Spleen (tissue), 11 donors: ENCODE data around the gene AGFG1. TPM values are rescaled to one million over a fixed set of nuclear protein-coding genes. Genes with fewer than 3 reads are reported as not detected.
A peak's percentile ranks its signal among the peaks of the same experiment; 100 is the strongest.

Experiments
- DNase-seq: peaks from one replicate; pipeline ENCODE4 v3.0.0-alpha.2; 2020
- H3K27ac ChIP-seq, 8 donors: fragments of 200-600 bp; sonication (generic) in 7 of 8; 1 replicate in 4 of 8; 2 replicates in 4 of 8; pipeline versions ENCODE4 v1.5.0 to v1.8.0; 2016 to 2021; ENCODE audit warnings: inconsistent platforms in 4 of 8, mild to moderate bottlenecking in 4 of 8, moderate library complexity in 1 of 8
- H3K27me3 ChIP-seq, 7 donors: fragments of 200-600 bp; sonication (generic) in 6 of 7; replicated peaks in 1 of 7; 1 replicate in 4 of 7; 2 replicates in 3 of 7; pipeline versions ENCODE4 v1.5.0 to v1.8.0; 2016 to 2021; ENCODE audit warnings: inconsistent platforms in 3 of 7, mild to moderate bottlenecking in 1 of 7
- H3K36me3 ChIP-seq, 6 donors: fragments of 200-600 bp; sonication (generic) in 5 of 6; 1 replicate in 4 of 6; 2 replicates in 2 of 6; pipeline versions ENCODE4 v1.5.0 to v1.8.0; 2016 to 2021; ENCODE audit warnings: inconsistent platforms in 2 of 6
- H3K4me1 ChIP-seq, 6 donors: fragments of 200-600 bp; sonication (generic) in 5 of 6; 1 replicate in 3 of 6; 2 replicates in 3 of 6; pipeline versions ENCODE4 v1.5.0 to v1.8.0; 2016 to 2021; ENCODE audit warnings: inconsistent platforms in 3 of 6
- H3K4me3 ChIP-seq, 8 donors: fragments of 200-600 bp; sonication (generic) in 7 of 8; 1 replicate in 4 of 8; 2 replicates in 4 of 8; pipeline versions ENCODE4 v1.5.0 to v1.8.0; 2016 to 2021; ENCODE audit warnings: inconsistent platforms in 4 of 8, mild to moderate bottlenecking in 4 of 8, moderate library complexity in 2 of 8
- H3K9me3 ChIP-seq, 8 donors: fragments of 200-600 bp; sonication (generic) in 7 of 8; 1 replicate in 4 of 8; 2 replicates in 4 of 8; pipeline versions ENCODE4 v1.5.0 to v1.8.0; 2016 to 2021; ENCODE audit warnings: inconsistent platforms in 4 of 8
- POLR2A ChIP-seq, 3 donors: fragments of 450-650 bp; IDR thresholded peaks; one replicate each; pipeline ENCODE4 v1.5.1; 2017; ENCODE audit warnings: antibody characterized with exemption in 3 of 3, mild to moderate bottlenecking in 1 of 3
- POLR2AphosphoS5 ChIP-seq, 3 donors: sonication (generic); formaldehyde crosslinking; IDR thresholded peaks; one replicate each; pipeline ENCODE4 v1.5.1; 2017; ENCODE audit warnings: antibody characterized with exemption in 3 of 3
- WGBS, 5 donors: extraction: QIAGEN DNeasy Blood & Tissue Kit in 3 of 5; methylation state at CpG; one replicate each; pipeline versions ENCODE4 v1.1.5 to v1.1.7; 2013 to 2018; 5-methylcytosine and 5-hydroxymethylcytosine counted together
- intact Hi-C: fragments of 100-400 bp; cut with DNase I; formaldehyde crosslinking; loops from one replicate; pipeline ENCODE4 v1.15.0; 2023; ENCODE audit warnings: low total_unique reads
- polyA plus RNA-seq, 3 donors: library from polyadenylated mRNA; stranded (reverse); fragments of 200-250 nt; gene quantifications; one replicate each; pipeline ENCODE4 v1.2.1, GENCODE V29; 2013
- total RNA-seq, 7 donors: library from RNA; depleted of rRNA in 3 of 7; stranded (reverse); fragments of >200 nt in 3 of 7; fragmentation: NEBNext Ultra II Directional in 4 of 7; extraction: Animal tissue kit (Norgen Biotek cat#: 25700) in 4 of 7; gene quantifications; one replicate each; pipeline versions ENCODE4 v1.1.0 to v1.2.1, GENCODE V29; 2016 to 2021
- TF ChIP-seq, protein P1 (sequence below), 11 experiments: fragments of 200-600 bp in 7 of 11; fragments of 450-650 bp in 4 of 11; sonication (generic) in 4 of 11; IDR thresholded peaks in 8 of 11; conservative IDR thresholded peaks in 3 of 11; 1 replicate in 7 of 11; 2 replicates in 4 of 11; pipeline versions ENCODE4 v1.4.0 to v1.8.0; 2016 to 2021; ENCODE audit warnings: antibody characterized with exemption in 11 of 11, inconsistent platforms in 4 of 11, mild to moderate bottlenecking in 1 of 11
- donor health status: healthy with polysubstance abuse.
- donor health status: DM: no; HTN: no; CAD: no; lungs with moderate emphysema.
- donor health status: DM: no; HTN: no; CAD: no.
- donor health status: Bipolar disorder and iron deficiency.
- donor health status: healthy.
- donor health status: DM: no; HTN: no; CAD: no.
- donor health status: DM: yes; HTN: yes; CAD: no.

AGFG1 gene
- total and polyA plus RNA-seq, 10 donors, result 23.6 to 111 (median 79.1) TPM

GRCh38 chr2:227486688-227487087, 14.7 kb downstream of the AGFG1 start:
- peaks cover 0 to 12% (median 8%) of the 10 kb centered on the region in 8 donors for H3K9me3 ChIP-seq
- H3K4me1 ChIP-seq, result peaks cover 16 to 97% (median 63%) of the 10 kb centered on the region in 6 donors
- TF ChIP-seq POLR2A (IDR thresholded peaks at IDR 0.05), result no peak
- WGBS, 5 donors, result 77 to 92% (median 83%) methylated on average over 2 of the region's 2 CpGs
- no peaks in the 10 kb centered on the region for H3K27me3 ChIP-seq
- no peak for DNase-seq
- H3K36me3 ChIP-seq, result no peaks in the 10 kb centered on the region
- intact Hi-C loops, result no loop called here
- no peak overlapping the region for H3K27ac ChIP-seq
- no peak overlapping the region for H3K4me3 ChIP-seq

DNA sequence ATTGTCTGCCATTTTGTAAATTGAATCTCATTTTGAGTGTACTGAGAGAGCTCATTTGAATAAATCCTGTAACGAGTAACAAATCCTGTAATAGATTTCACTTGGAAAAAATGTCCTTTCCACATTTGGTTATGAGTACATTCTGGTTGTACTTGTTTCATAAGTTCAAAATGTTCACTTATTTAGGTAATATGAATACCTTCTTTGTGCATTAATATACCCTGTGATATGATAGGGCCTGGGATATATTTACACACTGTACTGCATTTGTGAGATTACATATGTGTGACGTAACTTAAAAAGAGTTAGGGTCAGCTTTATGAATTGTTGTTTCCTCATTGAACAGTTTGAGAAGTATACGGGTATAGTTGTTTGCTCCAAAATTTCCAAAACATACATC, 16.1 kb downstream of the AGFG1 start:
- Histone ChIP-seq H3K4me3 (no peak overlapping the region), H3K9me3 (peaks cover 0 to 12% (median 8%) of the 10 kb centered on the region in 8 donors), H3K27ac (peak overlapping the region in 2 of 8 donors; percentile 52 to 69), H3K36me3 (peaks cover 0 to 9% (median 3%) of the 10 kb centered on the region in 6 donors), H3K4me1 (peaks cover 14 to 97% (median 59%) of the 10 kb centered on the region in 6 donors), H3K27me3 (no peaks in the 10 kb centered on the region)
- TF ChIP-seq, protein P1, sequence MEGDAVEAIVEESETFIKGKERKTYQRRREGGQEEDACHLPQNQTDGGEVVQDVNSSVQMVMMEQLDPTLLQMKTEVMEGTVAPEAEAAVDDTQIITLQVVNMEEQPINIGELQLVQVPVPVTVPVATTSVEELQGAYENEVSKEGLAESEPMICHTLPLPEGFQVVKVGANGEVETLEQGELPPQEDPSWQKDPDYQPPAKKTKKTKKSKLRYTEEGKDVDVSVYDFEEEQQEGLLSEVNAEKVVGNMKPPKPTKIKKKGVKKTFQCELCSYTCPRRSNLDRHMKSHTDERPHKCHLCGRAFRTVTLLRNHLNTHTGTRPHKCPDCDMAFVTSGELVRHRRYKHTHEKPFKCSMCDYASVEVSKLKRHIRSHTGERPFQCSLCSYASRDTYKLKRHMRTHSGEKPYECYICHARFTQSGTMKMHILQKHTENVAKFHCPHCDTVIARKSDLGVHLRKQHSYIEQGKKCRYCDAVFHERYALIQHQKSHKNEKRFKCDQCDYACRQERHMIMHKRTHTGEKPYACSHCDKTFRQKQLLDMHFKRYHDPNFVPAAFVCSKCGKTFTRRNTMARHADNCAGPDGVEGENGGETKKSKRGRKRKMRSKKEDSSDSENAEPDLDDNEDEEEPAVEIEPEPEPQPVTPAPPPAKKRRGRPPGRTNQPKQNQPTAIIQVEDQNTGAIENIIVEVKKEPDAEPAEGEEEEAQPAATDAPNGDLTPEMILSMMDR (IDR thresholded peaks at IDR 0.05 in 8 of 11, conservative IDR thresholded peaks at IDR 0.05 in 3 of 11), result no peak
- TF ChIP-seq POLR2A (IDR thresholded peaks at IDR 0.05), result no peak
- intact Hi-C loops, result no loop called here
- 78 to 88% (median 81%) methylated on average over 3 of the region's 3 CpGs for WGBS, 5 donors
- DNase-seq, result no peak

- H3K4me3 ChIP-seq, result no peak overlapping the region
- H3K36me3 ChIP-seq, result peaks cover 0 to 41% (median 5%) of the 10 kb centered on the region in 6 donors
- intact Hi-C loops, result no loop called here
- no peak for DNase-seq
- no peaks in the 10 kb centered on the region for H3K9me3 ChIP-seq
- 71 to 82% (median 79%) methylated on average over 3 of the region's 3 CpGs for WGBS, 5 donors
- TF ChIP-seq POLR2AphosphoS5 (IDR thresholded peaks at IDR 0.05), result no peak
- TF ChIP-seq, protein P1 (IDR thresholded peaks at IDR 0.05 in 8 of 11, conservative IDR thresholded peaks at IDR 0.05 in 3 of 11), result no peak
- no peak for TF ChIP-seq POLR2A (IDR thresholded peaks at IDR 0.05)
- H3K27me3 ChIP-seq, result no peaks in the 10 kb centered on the region
- peaks cover 6 to 88% (median 49%) of the 10 kb centered on the region in 6 donors for H3K4me1 ChIP-seq
- no peak overlapping the region for H3K27ac ChIP-seq
Observed at GRCh38 chr2:227491386-227491785, 19.4 kb downstream of the AGFG1 start.

DNA sequence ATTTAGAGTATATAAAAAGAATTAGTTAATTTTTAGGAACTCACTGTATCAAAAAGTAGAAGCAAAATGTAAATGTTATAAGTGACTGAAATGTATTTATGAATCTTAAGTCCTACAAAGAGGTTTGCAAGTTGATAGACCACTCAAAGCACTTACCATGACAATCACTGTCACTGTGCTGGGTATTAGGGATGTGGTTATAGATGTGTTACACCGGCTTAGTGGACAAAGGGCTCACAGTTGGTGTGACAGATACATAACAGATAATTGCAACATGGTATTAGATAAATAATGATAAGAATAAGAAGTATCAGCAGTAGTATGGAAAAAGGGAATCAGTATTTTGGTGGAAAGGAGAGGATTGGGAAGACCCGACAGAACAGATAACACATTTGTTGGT, 21.6 kb downstream of the AGFG1 start:
- WGBS, 5 donors, result 91 to 94% (median 93%) methylated on average over 2 of the region's 2 CpGs
- DNase-seq, result no peak
- intact Hi-C loops, result no loop called here
- Histone ChIP-seq H3K4me3 (no peak overlapping the region), H3K9me3 (no peaks in the 10 kb centered on the region), H3K4me1 (peaks cover 0 to 88% (median 41%) of the 10 kb centered on the region in 6 donors), H3K36me3 (peaks cover 0 to 46% (median 5%) of the 10 kb centered on the region in 6 donors), H3K27me3 (no peaks in the 10 kb centered on the region), H3K27ac (no peak overlapping the region)
- no peak for TF ChIP-seq POLR2A (IDR thresholded peaks at IDR 0.05)
- no peak for TF ChIP-seq POLR2AphosphoS5 (IDR thresholded peaks at IDR 0.05)
- TF ChIP-seq, protein P1 (IDR thresholded peaks at IDR 0.05 in 8 of 11, conservative IDR thresholded peaks at IDR 0.05 in 3 of 11), result no peak

GRCh38 chr2:227497158-227497557, 25.2 kb downstream of the AGFG1 start:
- no peaks in the 10 kb centered on the region for H3K27me3 ChIP-seq
- WGBS, 5 donors, result 83 to 93% (median 88%) methylated on average over 2 of the region's 2 CpGs
- H3K27ac ChIP-seq, result no peak overlapping the region
- H3K4me3 ChIP-seq, result no peak overlapping the region
- TF ChIP-seq POLR2AphosphoS5 (IDR thresholded peaks at IDR 0.05), result no peak
- no peak for TF ChIP-seq POLR2A (IDR thresholded peaks at IDR 0.05)
- TF ChIP-seq, protein P1 (IDR thresholded peaks at IDR 0.05 in 8 of 11, conservative IDR thresholded peaks at IDR 0.05 in 3 of 11), result no peak
- peaks cover 0 to 57% (median 5%) of the 10 kb centered on the region in 6 donors for H3K36me3 ChIP-seq
- H3K4me1 ChIP-seq, result peaks cover 0 to 77% (median 19%) of the 10 kb centered on the region in 6 donors
- no peaks in the 10 kb centered on the region for H3K9me3 ChIP-seq
- no peak for DNase-seq
- intact Hi-C loops, result no loop called here
